Measurements from ENCODE around the gene OR51B4. TPM values are rescaled to one million over a fixed set of nuclear protein-coding genes. Genes with fewer than 3 reads are reported as not detected.
"Not testable (repeated sequence)": the region's sequence is repeated elsewhere in the genome, so short reads cannot be mapped to it uniquely, and the experiment has no call there.

OR51B4 gene
- total RNA-seq, 1 donor from 2014 or later = not detected

DNA sequence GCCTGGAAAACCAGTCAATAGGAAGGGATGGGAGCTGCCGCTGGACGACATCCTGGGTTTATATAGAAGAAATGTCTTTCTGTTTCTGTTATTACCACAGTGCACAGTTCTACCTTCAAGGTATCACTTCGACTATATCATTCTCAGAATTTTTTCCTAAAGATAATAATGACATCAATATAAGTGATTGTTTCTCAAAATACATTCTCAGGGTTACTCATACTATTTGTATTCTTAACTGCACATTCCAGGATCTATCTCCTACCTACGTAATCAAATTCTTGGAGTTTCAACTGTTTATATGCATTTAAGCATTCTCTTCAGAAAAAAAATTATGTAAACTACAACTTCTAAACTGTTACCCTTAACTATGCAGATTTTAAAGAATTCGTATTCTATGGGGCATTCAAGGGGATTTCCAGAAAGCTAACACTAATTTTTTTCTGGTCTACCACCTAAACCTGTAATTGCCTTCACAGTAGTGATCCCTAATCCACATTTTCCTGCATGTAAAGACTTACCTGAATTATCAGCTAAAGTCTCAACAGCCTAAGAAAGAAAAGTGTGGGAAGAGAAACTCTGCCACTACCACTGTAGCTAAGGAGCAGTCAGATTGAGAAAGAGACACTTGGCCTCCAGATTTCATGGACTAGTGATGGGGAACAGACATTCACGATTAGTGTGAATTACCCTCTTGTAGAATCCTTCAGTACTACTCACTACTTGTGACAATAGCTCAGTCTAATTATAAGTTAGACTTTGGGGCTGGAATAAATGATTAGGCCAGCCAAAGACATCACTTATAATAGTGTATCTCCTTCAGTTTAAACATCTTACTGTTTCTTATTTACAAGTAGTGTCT, 42.0 kb upstream of the OR51B4 start, which contains the start of gene OR51B5:
TSS of gene OR51B5 (minus strand) at position 51 of the 862 bp plus-strand sequence. CDS start at position 51, 0 bp downstream.
- no peak for DNase-seq (ENCODE audit: extremely low spot score, unreplicated experiment)
- Mint-ChIP-seq H3K27me3 (peaks cover 15% of the 10 kb centered on the region), H3K4me3 (no peak within 1 kb of the TSS), H3K4me1 (ENCODE audit: unreplicated experiment) (no peaks in the 10 kb centered on the region), H3K27ac (no peak within 1 kb of the TSS), H3K9me3 (no peaks in the 10 kb centered on the region), H3K36me3 (no peaks in the 10 kb centered on the region)
- TF ChIP-seq, protein P1, sequence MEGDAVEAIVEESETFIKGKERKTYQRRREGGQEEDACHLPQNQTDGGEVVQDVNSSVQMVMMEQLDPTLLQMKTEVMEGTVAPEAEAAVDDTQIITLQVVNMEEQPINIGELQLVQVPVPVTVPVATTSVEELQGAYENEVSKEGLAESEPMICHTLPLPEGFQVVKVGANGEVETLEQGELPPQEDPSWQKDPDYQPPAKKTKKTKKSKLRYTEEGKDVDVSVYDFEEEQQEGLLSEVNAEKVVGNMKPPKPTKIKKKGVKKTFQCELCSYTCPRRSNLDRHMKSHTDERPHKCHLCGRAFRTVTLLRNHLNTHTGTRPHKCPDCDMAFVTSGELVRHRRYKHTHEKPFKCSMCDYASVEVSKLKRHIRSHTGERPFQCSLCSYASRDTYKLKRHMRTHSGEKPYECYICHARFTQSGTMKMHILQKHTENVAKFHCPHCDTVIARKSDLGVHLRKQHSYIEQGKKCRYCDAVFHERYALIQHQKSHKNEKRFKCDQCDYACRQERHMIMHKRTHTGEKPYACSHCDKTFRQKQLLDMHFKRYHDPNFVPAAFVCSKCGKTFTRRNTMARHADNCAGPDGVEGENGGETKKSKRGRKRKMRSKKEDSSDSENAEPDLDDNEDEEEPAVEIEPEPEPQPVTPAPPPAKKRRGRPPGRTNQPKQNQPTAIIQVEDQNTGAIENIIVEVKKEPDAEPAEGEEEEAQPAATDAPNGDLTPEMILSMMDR (conservative IDR thresholded peaks at IDR 0.05) = no peak

DNA sequence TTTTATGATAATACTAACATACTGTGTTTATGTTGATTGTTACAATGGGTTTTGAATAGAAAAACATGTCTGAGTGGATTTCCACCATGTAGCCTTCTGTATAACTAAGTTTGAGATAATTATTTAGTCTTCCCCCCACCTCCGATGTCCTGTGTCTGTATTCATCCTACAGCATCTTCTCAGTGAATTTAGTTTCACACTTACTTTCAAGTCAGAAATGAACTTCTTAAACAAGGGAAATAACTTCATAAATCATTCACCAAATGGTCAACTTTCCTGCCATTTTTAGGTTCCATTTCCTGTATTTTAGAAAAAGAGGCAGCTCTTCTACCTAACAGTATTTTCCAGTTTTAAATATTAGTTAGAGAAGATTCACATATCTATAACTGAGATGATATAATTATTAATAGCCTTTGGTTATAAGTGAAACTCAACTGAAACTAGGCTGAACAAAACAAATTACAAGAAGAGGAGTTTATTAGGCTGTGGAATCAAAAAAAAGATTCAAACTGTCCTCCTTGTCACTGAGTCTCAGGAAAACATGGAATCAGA, 38.1 kb upstream of the OR51B4 start:
- TF ChIP-seq, protein P1 (conservative IDR thresholded peaks at IDR 0.05) = no peak
- Mint-ChIP-seq H3K4me1 (ENCODE audit: unreplicated experiment) (no peaks in the 10 kb centered on the region), H3K9me3 (no peaks in the 10 kb centered on the region), H3K4me3 (no peak overlapping the region), H3K36me3 (no peaks in the 10 kb centered on the region), H3K27me3 (no peaks in the 10 kb centered on the region), H3K27ac (no peak overlapping the region)
- DNase-seq (ENCODE audit: extremely low spot score, unreplicated experiment) = no peak

- not testable (repeated sequence) for H3K9me3 Mint-ChIP-seq; H3K27me3 Mint-ChIP-seq; H3K27ac Mint-ChIP-seq; DNase-seq (ENCODE audit: extremely low spot score, unreplicated experiment); H3K4me3 Mint-ChIP-seq; H3K4me1 Mint-ChIP-seq (ENCODE audit: unreplicated experiment); H3K36me3 Mint-ChIP-seq
These were observed 35.5 kb upstream of the OR51B4 start for GRCh38 chr11:5337253-5337652.

GRCh38 chr11:5336331-5336730, 34.6 kb upstream of the OR51B4 start:
- H3K27ac Mint-ChIP-seq = no peak overlapping the region
- no peaks in the 10 kb centered on the region for H3K27me3 Mint-ChIP-seq
- TF ChIP-seq, protein P1 (conservative IDR thresholded peaks at IDR 0.05) = no peak
- H3K4me3 Mint-ChIP-seq = no peak overlapping the region
- H3K36me3 Mint-ChIP-seq = no peaks in the 10 kb centered on the region
- DNase-seq (ENCODE audit: extremely low spot score, unreplicated experiment) = no peak
- no peaks in the 10 kb centered on the region for H3K9me3 Mint-ChIP-seq
- H3K4me1 Mint-ChIP-seq (ENCODE audit: unreplicated experiment) = no peaks in the 10 kb centered on the region

- Mint-ChIP-seq H3K36me3 (no peaks in the 10 kb centered on the region), H3K27ac (no peak overlapping the region), H3K27me3 (no peaks in the 10 kb centered on the region), H3K4me1 (ENCODE audit: unreplicated experiment) (no peaks in the 10 kb centered on the region), H3K9me3 (no peaks in the 10 kb centered on the region), H3K4me3 (no peak overlapping the region)
- TF ChIP-seq, protein P1 (conservative IDR thresholded peaks at IDR 0.05) = no peak
- no peak for DNase-seq (ENCODE audit: extremely low spot score, unreplicated experiment)
These were observed 33.4 kb upstream of the OR51B4 start for GRCh38 chr11:5335170-5335569.

DNA sequence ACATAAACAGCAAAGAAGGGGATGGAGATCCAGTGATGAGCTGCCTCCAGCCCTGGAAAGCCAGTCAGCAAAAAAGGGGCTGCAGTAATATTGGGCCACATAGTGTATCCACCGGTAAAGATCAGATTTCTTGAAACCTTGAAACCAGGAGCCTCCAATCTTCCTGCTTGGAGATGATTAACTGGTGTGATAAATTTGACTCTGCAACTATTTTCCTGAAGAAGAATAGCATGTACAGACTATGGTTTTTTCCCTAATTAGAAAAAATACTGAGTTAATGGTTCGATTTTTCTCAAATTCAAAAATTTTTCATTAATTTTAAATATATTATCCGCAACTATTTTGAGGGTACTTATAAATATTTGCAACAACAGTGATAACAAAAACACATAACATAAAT, 22.5 kb upstream of the OR51B4 start, which contains the start of gene OR51B2:
TSS of gene OR51B2 (minus strand) at position 101 of the 400 bp plus-strand sequence. CDS start at position 101, 0 bp downstream.
- no peaks in the 10 kb centered on the region for H3K27me3 Mint-ChIP-seq
- H3K4me1 Mint-ChIP-seq (ENCODE audit: unreplicated experiment) = no peaks in the 10 kb centered on the region
- no peak within 1 kb of the TSS for H3K27ac Mint-ChIP-seq
- TF ChIP-seq, protein P1 (conservative IDR thresholded peaks at IDR 0.05) = no peak
- H3K4me3 Mint-ChIP-seq = no peak within 1 kb of the TSS
- H3K36me3 Mint-ChIP-seq = no peaks in the 10 kb centered on the region
- DNase-seq (ENCODE audit: extremely low spot score, unreplicated experiment) = no peak
- no peaks in the 10 kb centered on the region for H3K9me3 Mint-ChIP-seq
